DND-41 (cell line): ENCODE results near the gene LSM7.

Experiments used
- ATAC-seq: fragments of 200-7000 bp; cut with Tn5 transposase; 3 replicates; pipeline ENCODE4 v1.9.1; 2021; ENCODE audit warnings: low read depth; ENCODE audit not compliant: insufficient read depth
- DNase-seq: peaks from one replicate; pipeline ENCODE4 v3.0.0-alpha.2; 2020
- H2AFZ ChIP-seq: 2 replicates; pipeline ENCODE4 v1.6.0; 2012; ENCODE audit warnings: low read depth, low read length
- H3K27ac ChIP-seq: 2 replicates; pipeline ENCODE4 v1.5.1; 2012; ENCODE audit warnings: low read length, inconsistent platforms
- H3K27me3 ChIP-seq: fragments of 200-600 bp; sonication (generic); 2 replicates; pipeline ENCODE4 v1.6.0; 2012; ENCODE audit warnings: low read length, mild to moderate bottlenecking, inconsistent platforms; ENCODE audit not compliant: insufficient read depth, poor library complexity
- H3K36me3 ChIP-seq: 2 replicates; pipeline ENCODE4 v1.5.1; 2012; ENCODE audit warnings: low read length, inconsistent platforms; ENCODE audit not compliant: insufficient read depth
- H3K4me1 ChIP-seq: 2 replicates; pipeline ENCODE4 v1.5.1; 2012; ENCODE audit warnings: mild to moderate bottlenecking, low read length; ENCODE audit not compliant: insufficient read depth
- H3K4me2 ChIP-seq: 2 replicates; pipeline ENCODE4 v1.6.0; 2012; ENCODE audit warnings: mild to moderate bottlenecking, moderate library complexity, low read length, inconsistent platforms; ENCODE audit not compliant: insufficient read depth
- H3K4me3 ChIP-seq, 2 experiments: fragments of 200-600 bp in 1 of 2; shearing (Covaris generic) in 1 of 2; 2 replicates each; pipeline ENCODE4 v1.5.1; 2012 to 2016; ENCODE audit warnings: inconsistent platforms in 2 of 2, low read length in 2 of 2, mild to moderate bottlenecking in 2 of 2, low read depth in 1 of 2, moderate library complexity in 1 of 2
- H3K79me2 ChIP-seq: 2 replicates; pipeline ENCODE4 v1.6.0; 2012; ENCODE audit warnings: low read length, inconsistent platforms; ENCODE audit not compliant: insufficient read depth
- H3K9ac ChIP-seq: 2 replicates; pipeline ENCODE4 v1.6.0; 2012; ENCODE audit warnings: low read depth, mild to moderate bottlenecking, inconsistent platforms, low read length, moderate library complexity
- H3K9me3 ChIP-seq: 2 replicates; pipeline ENCODE4 v1.5.1; 2012; ENCODE audit warnings: low read length, moderate library complexity, mild to moderate bottlenecking, inconsistent platforms; ENCODE audit not compliant: insufficient read depth, severe bottlenecking
- H4K20me1 ChIP-seq: 2 replicates; pipeline ENCODE4 v1.6.0; 2012; ENCODE audit warnings: low read length; ENCODE audit not compliant: insufficient read depth
- EZH2 ChIP-seq: IDR thresholded peaks from 3 replicates; pipeline ENCODE4 v1.6.1; 2012; ENCODE audit warnings: borderline replicate concordance, low read depth, mild to moderate bottlenecking, moderate library complexity, low read length, inconsistent platforms; ENCODE audit not compliant: severe bottlenecking
- TF ChIP-seq, protein P1 (sequence below): IDR thresholded peaks from 2 replicates; pipeline ENCODE4 v1.5.1; 2012; ENCODE audit warnings: borderline replicate concordance, low read length, moderate library complexity, mild to moderate bottlenecking; ENCODE audit not compliant: poor library complexity, severe bottlenecking; ENCODE audit errors: extremely low read depth

The LSM7 gene

DNA sequence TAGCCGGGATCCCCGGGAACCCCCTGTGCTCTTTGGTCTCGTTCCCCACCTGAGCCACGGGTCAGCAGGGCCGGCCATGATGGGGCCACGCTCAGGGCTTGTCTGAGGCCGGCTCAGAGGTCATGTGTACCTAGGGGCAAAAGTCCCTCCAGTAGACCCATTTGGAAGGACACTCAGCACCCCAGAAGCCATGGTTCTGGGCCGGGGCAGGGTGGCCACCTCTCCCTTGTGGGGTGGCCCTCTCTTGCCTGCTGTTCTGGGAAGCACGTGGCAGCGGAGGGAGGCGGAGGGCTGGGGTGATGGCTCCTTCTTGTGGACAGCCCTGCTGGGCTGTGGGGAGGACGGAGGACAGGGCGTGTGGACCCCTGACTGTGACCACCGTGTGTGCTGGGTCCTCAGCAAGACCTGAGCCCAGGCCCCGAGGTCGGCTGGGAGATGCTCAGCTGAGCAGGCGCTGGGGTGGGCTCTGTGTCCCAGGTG lies 40.0 kb downstream of the LSM7 start:
- no peak overlapping the region for H3K4me2 ChIP-seq
- H3K9ac ChIP-seq, result no peak overlapping the region
- H3K36me3 ChIP-seq, result no peaks in the 10 kb centered on the region
- peaks cover 11% of the 10 kb centered on the region for H3K4me1 ChIP-seq
- no peak overlapping the region for H3K4me3 ChIP-seq
- no peak for DNase-seq
- H2AFZ ChIP-seq, result no peak overlapping the region
- H3K27me3 ChIP-seq, result no peaks in the 10 kb centered on the region
- no peaks in the 10 kb centered on the region for H3K79me2 ChIP-seq
- no peaks in the 10 kb centered on the region for H3K9me3 ChIP-seq
- no peak overlapping the region for H3K27ac ChIP-seq
- peaks cover 9% of the 10 kb centered on the region; the same call in 1 of the 2 replicates for H4K20me1 ChIP-seq
- no peak for ATAC-seq
- no peak for TF ChIP-seq EZH2
- TF ChIP-seq, protein P1, sequence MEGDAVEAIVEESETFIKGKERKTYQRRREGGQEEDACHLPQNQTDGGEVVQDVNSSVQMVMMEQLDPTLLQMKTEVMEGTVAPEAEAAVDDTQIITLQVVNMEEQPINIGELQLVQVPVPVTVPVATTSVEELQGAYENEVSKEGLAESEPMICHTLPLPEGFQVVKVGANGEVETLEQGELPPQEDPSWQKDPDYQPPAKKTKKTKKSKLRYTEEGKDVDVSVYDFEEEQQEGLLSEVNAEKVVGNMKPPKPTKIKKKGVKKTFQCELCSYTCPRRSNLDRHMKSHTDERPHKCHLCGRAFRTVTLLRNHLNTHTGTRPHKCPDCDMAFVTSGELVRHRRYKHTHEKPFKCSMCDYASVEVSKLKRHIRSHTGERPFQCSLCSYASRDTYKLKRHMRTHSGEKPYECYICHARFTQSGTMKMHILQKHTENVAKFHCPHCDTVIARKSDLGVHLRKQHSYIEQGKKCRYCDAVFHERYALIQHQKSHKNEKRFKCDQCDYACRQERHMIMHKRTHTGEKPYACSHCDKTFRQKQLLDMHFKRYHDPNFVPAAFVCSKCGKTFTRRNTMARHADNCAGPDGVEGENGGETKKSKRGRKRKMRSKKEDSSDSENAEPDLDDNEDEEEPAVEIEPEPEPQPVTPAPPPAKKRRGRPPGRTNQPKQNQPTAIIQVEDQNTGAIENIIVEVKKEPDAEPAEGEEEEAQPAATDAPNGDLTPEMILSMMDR, result no peak

DNA sequence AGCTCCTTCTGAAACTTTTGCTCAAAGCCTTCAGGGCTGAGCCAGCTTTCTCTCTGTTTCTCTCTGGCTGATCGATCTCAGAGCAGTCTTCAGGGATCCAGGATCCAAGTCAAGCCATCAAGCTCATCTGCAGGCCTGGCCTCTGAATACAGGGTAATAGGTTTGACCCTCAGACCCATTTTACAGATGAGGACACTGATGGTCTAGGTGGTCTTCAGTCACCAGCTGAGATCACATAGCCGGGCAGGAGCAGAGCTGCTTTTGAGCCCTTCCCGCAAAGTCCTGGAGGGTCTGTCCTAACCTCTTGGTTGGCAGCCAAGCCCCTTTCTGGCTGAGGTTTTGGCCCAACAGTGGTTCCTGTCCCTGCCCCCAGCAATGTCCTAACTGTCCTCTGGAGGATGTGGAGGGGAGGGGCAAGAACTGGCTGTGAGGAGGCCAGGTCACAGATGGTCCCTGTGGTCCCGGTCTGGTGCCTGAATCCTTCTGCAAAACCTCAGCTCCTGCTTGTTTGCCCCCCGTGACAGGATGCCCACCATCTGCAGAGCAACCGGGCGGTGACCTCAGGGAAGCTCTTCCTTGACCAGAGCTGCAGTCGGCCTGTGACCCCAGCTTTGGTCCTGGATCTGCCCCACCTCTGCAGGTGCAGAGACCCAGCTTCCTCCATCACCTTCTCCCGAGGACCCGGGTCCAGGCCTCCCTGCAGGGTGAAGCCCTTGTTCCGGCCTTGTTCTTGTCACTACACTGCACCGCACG lies 40.6 kb downstream of the LSM7 start:
- Histone ChIP-seq H3K4me2 (no peak overlapping the region), H3K27me3 (no peaks in the 10 kb centered on the region), H3K36me3 (no peaks in the 10 kb centered on the region), H3K9me3 (no peaks in the 10 kb centered on the region), H4K20me1 (peaks cover 9% of the 10 kb centered on the region; the same call in 1 of the 2 replicates), H3K9ac (no peak overlapping the region), H3K79me2 (no peaks in the 10 kb centered on the region), H3K27ac (no peak overlapping the region), H2AFZ (no peak overlapping the region), H3K4me3 (no peak overlapping the region), H3K4me1 (peaks cover 11% of the 10 kb centered on the region)
- no peak for ATAC-seq
- no peak for DNase-seq
- no peak for TF ChIP-seq EZH2
- TF ChIP-seq, protein P1, result no peak

DNA sequence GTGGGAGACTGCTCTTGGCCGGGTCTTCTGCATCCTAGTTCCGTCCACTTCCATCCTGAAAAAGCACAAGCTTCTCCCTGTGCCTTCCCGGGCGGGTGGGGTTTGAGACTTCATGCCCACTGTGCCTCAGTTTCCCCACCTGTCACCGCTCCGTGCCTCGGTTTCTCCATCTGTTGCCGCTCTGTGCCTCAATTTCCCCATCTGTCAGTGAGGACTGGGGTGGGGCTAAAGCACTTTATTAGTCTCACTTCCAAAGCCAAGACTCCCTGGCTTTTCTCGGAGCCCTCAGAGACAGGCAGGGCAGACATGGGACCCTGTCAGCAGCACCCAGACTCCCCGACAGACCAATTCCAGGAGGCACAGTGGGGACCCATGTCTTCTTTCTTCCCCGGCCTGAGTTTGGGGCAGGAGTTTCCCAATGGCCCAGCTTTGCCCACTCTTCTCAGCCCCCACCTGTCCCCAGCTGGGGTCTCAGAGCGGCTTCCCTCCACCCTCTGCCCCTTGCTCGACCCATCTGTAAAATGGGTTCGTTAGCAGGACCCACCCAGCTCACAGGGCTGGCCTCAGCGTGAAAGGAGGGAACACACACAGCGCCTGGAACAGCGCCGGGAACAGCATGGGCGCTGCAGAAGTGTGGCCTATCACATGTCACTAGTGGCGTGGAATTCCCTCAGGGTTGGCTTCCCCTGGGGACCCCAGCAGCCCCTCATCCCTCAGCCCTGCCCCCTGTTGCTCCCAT lies 41.8 kb downstream of the LSM7 start:
- peaks cover 9% of the 10 kb centered on the region; the same call in 1 of the 2 replicates for H4K20me1 ChIP-seq
- H3K9ac ChIP-seq, result no peak overlapping the region
- no peaks in the 10 kb centered on the region for H3K79me2 ChIP-seq
- H3K4me1 ChIP-seq, result peaks cover 11% of the 10 kb centered on the region
- DNase-seq, result no peak
- H3K27me3 ChIP-seq, result no peaks in the 10 kb centered on the region
- no peak for ATAC-seq
- no peak overlapping the region for H3K4me3 ChIP-seq
- H3K4me2 ChIP-seq, result no peak overlapping the region
- no peaks in the 10 kb centered on the region for H3K9me3 ChIP-seq
- H2AFZ ChIP-seq, result no peak overlapping the region
- TF ChIP-seq, protein P1, result no peak
- no peak for TF ChIP-seq EZH2
- H3K36me3 ChIP-seq, result no peaks in the 10 kb centered on the region
- H3K27ac ChIP-seq, result no peak overlapping the region
